ENCODE data around the gene FETUB.

The FETUB gene

GRCh38 chr3:186639778-186640472 is at the start of gene FETUB:
FETUB (plus strand) TSS chr3:186640399; CDS start chr3:186640461, 62 bp downstream.
- DNase-seq (ENCODE audit: low read depth in 2 of 2): no peak

GRCh38 chr3:186590580-186591295 is 49.5 kb upstream of the FETUB start:
- DNase-seq (ENCODE audit: low read depth in 2 of 2): no peak

GRCh38 chr3:186592682-186593081 is 47.5 kb upstream of the FETUB start:
- DNase-seq (ENCODE audit: low read depth in 2 of 2): no peak

GRCh38 chr3:186593862-186594261 is 46.3 kb upstream of the FETUB start:
- no peak for DNase-seq (ENCODE audit: low read depth in 2 of 2)

- DNase-seq (ENCODE audit: low read depth in 2 of 2): no peak
Measured at GRCh38 chr3:186594591-186595113, 45.5 kb upstream of the FETUB start.

GRCh38 chr3:186596568-186597287 is 43.5 kb upstream of the FETUB start:
- no peak for DNase-seq (ENCODE audit: low read depth in 2 of 2)

GRCh38 chr3:186598108-186598784 is 42.0 kb upstream of the FETUB start:
- DNase-seq (ENCODE audit: low read depth in 2 of 2): no peak

- DNase-seq (ENCODE audit: low read depth in 2 of 2): no peak
Measured at GRCh38 chr3:186598794-186599141, 41.4 kb upstream of the FETUB start.

- no peak for DNase-seq (ENCODE audit: low read depth in 2 of 2)
Measured at GRCh38 chr3:186599142-186599784, 40.9 kb upstream of the FETUB start.

- DNase-seq (ENCODE audit: low read depth in 2 of 2): no peak
Measured at GRCh38 chr3:186599785-186600166, 40.4 kb upstream of the FETUB start.

- no peak for DNase-seq (ENCODE audit: low read depth in 2 of 2)
Measured at GRCh38 chr3:186600896-186601295, 39.3 kb upstream of the FETUB start.

- DNase-seq (ENCODE audit: low read depth in 2 of 2): no peak
Measured at GRCh38 chr3:186603159-186603558, 37.0 kb upstream of the FETUB start.

GRCh38 chr3:186605078-186605477 is 35.1 kb upstream of the FETUB start:
- no peak for DNase-seq (ENCODE audit: low read depth in 2 of 2)

- DNase-seq (ENCODE audit: low read depth in 2 of 2): no peak
Measured at GRCh38 chr3:186605561-186606545, 34.3 kb upstream of the FETUB start.

GRCh38 chr3:186608624-186609215 is 31.5 kb upstream of the FETUB start:
- no peak for DNase-seq (ENCODE audit: low read depth in 2 of 2)

GRCh38 chr3:186609247-186609868 is 30.8 kb upstream of the FETUB start:
- no peak for DNase-seq (ENCODE audit: low read depth in 2 of 2)

- DNase-seq (ENCODE audit: low read depth in 2 of 2): no peak
Measured at GRCh38 chr3:186612065-186612464, 28.1 kb upstream of the FETUB start.

- no peak for DNase-seq (ENCODE audit: low read depth in 2 of 2)
Measured at GRCh38 chr3:186612721-186613636, 27.2 kb upstream of the FETUB start, which contains the start of gene AHSG. AHSG (plus strand) TSS chr3:186613060; CDS start chr3:186613142, 82 bp downstream.

All from stimulated activated CD4-positive, alpha-beta T cell treated with anti-CD3 and anti-CD28 coated beads, Interleukin-15, amount 100 ng/mL, for 48 hours (primary cell).